GM19438 (cell line): ENCODE measurements around the gene RPS6KA3.
"Not testable (repeated sequence)": the region's sequence is repeated elsewhere in the genome, so short reads cannot be mapped to it uniquely, and the experiment has no call there.

Experiments used
- ATAC-seq: cut with Tn5 transposase; IDR thresholded peaks from one replicate; pipeline ENCODE4 v1.9.1; 2021; ENCODE audit warnings: low read depth; ENCODE audit not compliant: unreplicated experiment

The RPS6KA3 gene

GRCh38 chrX:20224814-20225487, 41.8 kb downstream of the RPS6KA3 start:
- peak; percentile 68 for ATAC-seq

DNA sequence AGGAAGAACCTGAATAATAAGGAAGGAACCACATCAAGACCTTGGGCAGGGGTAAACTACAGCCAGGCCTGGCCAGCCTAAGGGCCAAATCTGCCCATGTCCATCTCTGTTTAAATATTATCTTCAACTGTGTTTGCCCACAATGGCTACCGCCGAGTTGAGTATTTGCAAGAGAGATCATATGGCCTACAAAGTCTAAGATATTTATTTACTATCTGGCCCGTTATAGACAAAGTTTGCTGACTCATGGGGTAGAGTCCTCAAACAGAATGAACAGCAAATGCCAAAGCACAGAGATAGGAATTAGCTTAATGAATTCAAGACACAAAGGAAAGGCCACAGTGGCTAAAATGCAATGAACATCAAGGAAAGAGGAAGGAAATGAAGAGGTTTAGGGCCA, 44.8 kb downstream of the RPS6KA3 start:
- ATAC-seq: no peak

GRCh38 chrX:20218836-20219505, 47.7 kb downstream of the RPS6KA3 start:
- no peak for ATAC-seq

DNA sequence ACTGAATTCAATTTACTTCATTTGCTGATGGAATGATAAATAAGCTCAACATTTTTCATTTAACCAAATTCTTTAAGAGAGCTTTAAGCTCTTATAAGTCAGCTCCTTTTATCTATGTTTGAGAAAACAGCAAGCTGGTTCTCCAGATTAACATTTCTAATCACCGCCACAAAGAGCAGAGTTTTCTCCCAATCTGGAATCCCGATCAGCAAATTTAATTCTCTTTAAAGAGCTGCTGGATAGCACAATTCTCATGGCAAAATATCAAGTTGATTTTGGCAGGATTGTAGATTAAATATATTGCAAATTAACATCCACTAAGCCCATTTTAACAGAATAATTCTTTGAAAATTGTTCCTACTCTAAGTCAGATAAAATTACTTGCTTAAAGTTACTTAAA, 48.8 kb downstream of the RPS6KA3 start:
- no peak for ATAC-seq

DNA sequence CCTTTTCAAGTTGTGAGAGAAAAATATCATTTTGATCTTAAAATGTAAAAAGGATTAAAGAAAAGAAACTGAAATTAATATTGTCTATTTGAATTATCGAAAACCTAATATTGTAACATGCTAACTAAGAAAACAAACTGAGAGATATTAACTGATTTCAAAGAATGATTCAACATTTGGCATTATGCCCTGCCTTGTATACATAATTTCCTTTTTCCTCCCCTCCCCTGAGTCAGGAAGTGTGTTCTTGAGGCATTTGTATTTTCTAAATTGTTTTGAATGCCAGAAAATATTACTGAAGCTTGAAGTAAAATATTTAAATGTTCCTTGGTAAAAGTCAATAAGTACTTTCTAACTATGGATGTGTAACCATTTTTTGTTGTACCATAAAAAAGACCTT, 49.4 kb downstream of the RPS6KA3 start:
- no peak for ATAC-seq

DNA sequence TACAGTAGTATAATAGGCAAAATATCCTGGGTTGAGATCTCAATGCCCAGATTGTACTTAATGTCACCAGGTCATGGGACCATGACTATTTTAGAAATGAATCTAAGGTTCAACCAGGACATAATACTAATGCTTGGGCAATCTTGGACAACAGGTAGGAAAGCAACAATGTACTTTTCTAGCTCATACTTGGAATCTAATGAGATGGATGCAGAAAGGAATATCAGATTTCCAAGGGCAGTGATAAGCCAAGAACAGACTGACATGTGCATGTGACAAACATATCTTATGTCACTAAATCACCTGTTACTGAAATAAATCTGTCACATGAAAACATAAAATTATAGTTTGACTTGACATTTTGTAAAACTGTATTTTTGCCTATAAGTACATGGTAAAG, 51.1 kb downstream of the RPS6KA3 start:
- no peak for ATAC-seq

DNA sequence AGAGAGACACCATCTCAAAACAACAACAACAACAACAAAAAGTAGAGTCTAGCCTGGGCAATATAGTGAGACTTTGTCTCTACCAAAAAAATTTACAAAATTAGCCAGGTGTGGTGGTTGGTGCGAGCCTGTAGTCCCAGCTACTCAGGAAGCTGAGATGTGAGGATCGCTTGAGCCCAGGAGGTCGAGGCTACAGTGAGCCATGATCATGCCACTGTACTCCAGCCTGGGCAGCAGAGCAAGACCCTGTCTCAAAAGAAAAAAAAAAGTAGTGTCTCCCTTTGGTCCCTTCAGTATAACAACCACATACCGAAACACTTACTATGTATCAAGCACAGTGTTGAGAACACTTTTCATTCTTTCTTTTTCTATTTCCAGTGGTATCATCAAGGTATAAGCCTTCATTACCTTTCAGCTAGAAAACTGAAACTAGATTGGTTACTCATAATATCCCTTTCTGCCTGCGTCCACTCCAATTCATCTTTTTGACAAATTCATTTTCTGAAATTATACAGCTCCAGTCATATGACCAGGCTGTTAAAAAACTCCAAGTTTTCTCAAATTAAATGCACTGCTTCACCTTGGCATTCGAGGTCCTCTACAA, 54.1 kb downstream of the RPS6KA3 start:
- ATAC-seq: peak; percentile 92

DNA sequence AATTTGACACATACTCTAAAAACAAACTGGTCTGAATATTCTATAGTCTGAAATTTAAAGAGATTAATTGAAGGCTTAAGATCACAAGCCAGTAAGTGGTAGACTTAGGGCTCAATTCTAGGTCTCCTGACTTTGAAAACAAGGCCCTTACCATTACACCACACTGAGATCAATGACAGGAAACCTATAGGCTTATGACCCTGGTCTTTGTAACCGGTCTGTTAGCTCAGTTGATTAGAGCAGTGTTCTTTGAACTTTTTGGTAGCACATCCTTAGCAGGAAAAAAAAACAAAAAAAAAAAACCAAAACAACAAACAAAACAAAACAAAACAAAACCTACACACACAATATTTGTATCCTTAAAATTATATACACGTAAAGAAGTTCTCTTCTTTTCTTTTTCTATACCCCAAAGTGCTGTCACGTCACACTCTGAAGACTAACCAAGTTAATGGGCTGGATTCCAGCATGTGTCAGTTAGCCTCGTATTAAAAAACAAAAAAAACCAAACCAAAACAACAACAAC, 55.4 kb downstream of the RPS6KA3 start:
- no peak for ATAC-seq

DNA sequence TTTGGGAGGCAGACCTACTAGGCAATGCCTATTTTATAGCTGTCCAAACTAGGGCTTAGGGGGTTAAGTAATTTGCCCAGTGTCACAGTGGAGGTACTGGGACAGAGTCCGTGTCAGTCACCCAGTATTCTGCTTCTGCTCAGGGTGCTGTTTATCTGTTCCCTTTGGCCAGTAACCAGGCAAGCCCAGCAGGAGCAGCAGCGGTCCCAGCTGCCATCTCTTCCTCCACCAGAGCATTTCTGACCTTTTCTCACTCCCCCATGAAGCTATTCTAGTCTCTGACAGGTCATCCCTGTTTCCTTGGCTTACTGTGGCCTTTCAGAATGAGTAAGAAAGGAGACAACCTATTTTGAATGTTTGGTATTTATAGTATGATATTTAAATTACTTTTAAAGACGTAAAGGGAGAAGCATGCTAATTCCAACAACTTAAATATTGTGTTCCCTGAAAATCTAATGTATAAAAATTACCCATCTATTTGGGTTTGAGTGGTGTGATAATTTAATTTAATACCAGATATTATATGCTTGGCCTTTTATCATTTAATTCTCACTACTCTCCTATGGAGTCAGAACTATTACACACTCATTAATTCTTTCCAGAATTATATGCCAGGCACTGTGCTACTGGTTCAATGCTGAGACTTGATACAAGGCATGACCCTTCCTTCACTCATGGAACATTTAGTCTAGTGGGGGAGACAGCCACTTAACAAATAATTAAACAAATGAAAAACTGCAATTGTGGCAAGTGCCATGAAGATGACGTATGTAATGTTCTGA, 60.6 kb downstream of the RPS6KA3 start:
- peak; percentile 81 for ATAC-seq

- no peak for ATAC-seq
These were observed 62.4 kb downstream of the RPS6KA3 start for GRCh38 chrX:20204351-20204750.

- ATAC-seq: no peak
These were observed 69.0 kb downstream of the RPS6KA3 start for GRCh38 chrX:20197641-20198210.

DNA sequence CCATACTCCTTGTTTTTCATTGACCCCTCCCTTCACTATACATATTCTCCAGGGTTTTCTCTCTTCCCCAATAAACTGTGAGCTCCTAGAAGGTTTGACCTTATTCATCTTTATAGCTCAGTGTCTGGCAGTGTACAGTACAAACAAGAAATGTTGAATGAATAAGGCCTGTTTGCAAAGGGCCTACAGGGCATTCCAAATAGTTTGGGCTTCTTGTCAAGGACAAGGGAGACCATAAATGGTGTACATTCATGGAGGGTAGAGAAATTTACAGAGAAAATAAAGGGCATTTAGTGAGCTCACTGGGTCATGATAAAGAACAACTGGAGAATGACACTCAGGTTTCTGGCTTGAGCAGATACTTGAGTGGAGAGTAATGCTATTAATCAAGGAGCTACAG, 77.5 kb downstream of the RPS6KA3 start:
- ATAC-seq: no peak

- no peak for ATAC-seq
These were observed 84.9 kb downstream of the RPS6KA3 start for GRCh38 chrX:20181598-20182329.

DNA sequence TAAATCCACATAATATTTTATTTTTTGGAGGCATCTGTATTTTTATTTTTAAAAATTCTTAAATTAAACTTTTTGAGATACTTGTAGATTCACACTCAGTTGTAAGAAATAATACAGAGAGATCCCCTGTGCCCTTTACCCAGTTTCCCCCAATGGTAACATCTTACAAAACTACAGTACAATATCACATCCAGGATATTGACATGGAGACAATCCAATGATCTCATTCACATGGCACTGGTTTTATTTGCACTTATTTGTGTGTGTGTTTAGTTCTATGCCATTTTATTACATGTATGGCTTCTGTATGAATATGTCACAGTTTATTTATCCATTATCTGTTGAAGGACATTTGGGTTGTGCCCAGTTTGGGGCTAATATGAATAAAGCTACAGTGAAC, 89.6 kb downstream of the RPS6KA3 start:
- ATAC-seq: no peak

DNA sequence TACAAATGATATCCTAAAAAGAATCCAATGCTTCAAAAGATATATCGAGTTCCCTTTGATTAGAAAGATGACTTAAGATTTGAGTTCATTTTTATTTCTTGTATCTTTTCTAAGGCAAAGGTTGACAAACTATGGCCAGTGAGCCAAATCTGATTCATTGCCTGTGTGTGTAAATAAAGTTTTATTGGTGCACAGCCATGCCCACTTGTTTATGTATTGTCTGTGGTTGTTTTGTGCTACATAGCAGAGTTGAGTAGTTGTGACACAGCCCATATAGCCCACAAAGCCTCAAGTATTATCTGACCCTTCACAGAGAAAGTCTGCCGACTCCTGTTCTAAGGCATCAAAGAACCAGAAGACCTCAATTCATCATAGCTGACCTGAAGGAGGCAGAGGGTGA, 92.9 kb downstream of the RPS6KA3 start:
- no peak for ATAC-seq

DNA sequence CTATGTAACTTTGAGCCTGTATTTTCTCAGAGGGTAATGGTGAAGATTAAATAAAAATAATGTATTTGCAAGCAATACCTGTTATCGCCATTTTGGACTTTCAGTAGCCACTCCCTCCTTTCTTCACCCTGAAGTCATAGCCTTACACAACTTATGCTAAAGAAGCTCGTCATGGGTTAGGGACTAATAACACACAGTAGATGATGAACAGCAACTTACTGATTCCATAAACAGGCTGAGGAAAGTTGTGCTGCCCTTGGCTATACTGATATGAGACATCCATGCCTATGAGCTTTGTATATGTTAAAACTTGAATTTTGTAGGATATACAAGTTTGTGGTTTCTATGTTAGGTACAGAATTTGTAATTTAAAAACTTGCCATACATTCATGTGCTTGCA, 93.4 kb downstream of the RPS6KA3 start:
- no peak for ATAC-seq

- no peak for ATAC-seq
These were observed 94.8 kb downstream of the RPS6KA3 start for GRCh38 chrX:20171887-20172286.

DNA sequence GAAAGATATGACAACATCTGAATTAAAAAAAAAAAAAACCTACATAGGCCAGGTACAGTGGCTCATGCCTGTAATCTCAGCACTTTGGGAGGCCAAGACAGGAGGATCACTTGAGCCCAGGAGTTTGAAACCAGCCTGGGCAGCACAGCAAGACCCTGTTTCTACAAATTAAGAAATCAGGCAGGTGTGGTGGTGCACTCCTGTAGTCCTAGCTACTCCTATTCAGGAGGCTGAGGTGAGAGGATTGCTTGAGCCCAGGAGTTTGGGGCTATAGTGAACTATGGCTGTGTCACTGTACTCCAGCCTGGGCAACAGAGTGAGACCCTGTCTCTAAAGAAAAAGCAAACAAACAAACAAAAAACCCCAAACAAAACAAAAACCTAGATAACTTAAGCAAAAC, 104.2 kb downstream of the RPS6KA3 start:
- not testable (repeated sequence) for ATAC-seq

- ATAC-seq: no peak
These were observed 106.8 kb downstream of the RPS6KA3 start for GRCh38 chrX:20159797-20160385.

- no peak for ATAC-seq
These were observed 115.0 kb downstream of the RPS6KA3 start for GRCh38 chrX:20151689-20152088.
